Stomach smooth muscle (tissue), 2 donors: ENCODE measurements around the gene SIPA1L3.

Experiments
- H3K27ac ChIP-seq: one replicate; pipeline ENCODE4 v1.7.0; 2013; ENCODE audit warnings: mild to moderate bottlenecking, low read length, inconsistent platforms
- H3K27me3 ChIP-seq, 2 donors: one replicate each; pipeline ENCODE4 v1.7.0; 2013; ENCODE audit warnings: low read length in 2 of 2; ENCODE audit not compliant: insufficient read depth in 2 of 2, control insufficient read depth in 1 of 2
- H3K36me3 ChIP-seq, 2 donors: one replicate each; pipeline ENCODE4 v1.7.0; 2013; ENCODE audit warnings: low read length in 2 of 2; ENCODE audit not compliant: control insufficient read depth in 2 of 2, insufficient read depth in 2 of 2
- H3K4me1 ChIP-seq: one replicate; pipeline ENCODE4 v1.7.0; 2013; ENCODE audit warnings: low read length; ENCODE audit not compliant: control insufficient read depth, insufficient read depth
- H3K4me3 ChIP-seq, 2 donors: one replicate each; pipeline ENCODE4 v1.7.0; 2013; ENCODE audit warnings: low read length in 2 of 2
- H3K9ac ChIP-seq, 2 donors: one replicate each; pipeline ENCODE4 v1.7.0; 2013; ENCODE audit warnings: low read length in 2 of 2, mild to moderate bottlenecking in 1 of 2
- H3K9me3 ChIP-seq, 2 donors: one replicate each; pipeline ENCODE4 v1.7.0; 2013; ENCODE audit warnings: low read length in 2 of 2; ENCODE audit not compliant: control insufficient read depth in 2 of 2
- donor health status: healthy.
- donor health status: Pancreatic carcinoma.

SIPA1L3 gene

GRCh38 chr19:38158730-38159129, 251.7 kb downstream of the SIPA1L3 start:
- no peak overlapping the region for H3K4me3 ChIP-seq
- H3K4me1 ChIP-seq, result no peaks in the 10 kb centered on the region
- H3K27ac ChIP-seq, result no peak overlapping the region
- H3K9me3 ChIP-seq, result peaks cover 3 to 10% of the 10 kb centered on the region in 2 donors
- no peak overlapping the region for H3K9ac ChIP-seq
- no peaks in the 10 kb centered on the region for H3K27me3 ChIP-seq
- H3K36me3 ChIP-seq, result peaks cover 12 to 23% of the 10 kb centered on the region in 2 donors

- H3K27me3 ChIP-seq, result no peaks in the 10 kb centered on the region
- H3K4me3 ChIP-seq, result no peak overlapping the region
- H3K9ac ChIP-seq, result no peak overlapping the region
- H3K9me3 ChIP-seq, result peaks cover 3 to 10% of the 10 kb centered on the region in 2 donors
- peaks cover 16 to 31% of the 10 kb centered on the region in 2 donors for H3K36me3 ChIP-seq
- H3K27ac ChIP-seq, result no peak overlapping the region
- H3K4me1 ChIP-seq, result no peaks in the 10 kb centered on the region
Observed at GRCh38 chr19:38162094-38162493, 255.1 kb downstream of the SIPA1L3 start.

GRCh38 chr19:38162632-38163031, 255.6 kb downstream of the SIPA1L3 start:
- no peaks in the 10 kb centered on the region for H3K4me1 ChIP-seq
- H3K9ac ChIP-seq, result no peak overlapping the region
- H3K9me3 ChIP-seq, result peaks cover 3 to 10% of the 10 kb centered on the region in 2 donors
- H3K4me3 ChIP-seq, result no peak overlapping the region
- no peak overlapping the region for H3K27ac ChIP-seq
- no peaks in the 10 kb centered on the region for H3K27me3 ChIP-seq
- H3K36me3 ChIP-seq, result peaks cover 16 to 29% of the 10 kb centered on the region in 2 donors

GRCh38 chr19:38163419-38164290, 256.6 kb downstream of the SIPA1L3 start:
- Histone ChIP-seq H3K9ac (no peak overlapping the region), H3K36me3 (peaks cover 16 to 29% of the 10 kb centered on the region in 2 donors), H3K4me3 (no peak overlapping the region), H3K27ac (no peak overlapping the region), H3K27me3 (no peaks in the 10 kb centered on the region), H3K9me3 (peaks cover 3 to 10% of the 10 kb centered on the region in 2 donors), H3K4me1 (no peaks in the 10 kb centered on the region)

GRCh38 chr19:38164526-38164925, 257.5 kb downstream of the SIPA1L3 start:
- no peak overlapping the region for H3K27ac ChIP-seq
- H3K27me3 ChIP-seq, result no peaks in the 10 kb centered on the region
- no peak overlapping the region for H3K4me3 ChIP-seq
- H3K9ac ChIP-seq, result no peak overlapping the region
- H3K9me3 ChIP-seq, result peaks cover 3 to 10% of the 10 kb centered on the region in 2 donors
- H3K36me3 ChIP-seq, result peaks cover 16 to 27% of the 10 kb centered on the region in 2 donors
- no peaks in the 10 kb centered on the region for H3K4me1 ChIP-seq

GRCh38 chr19:38165335-38165734, 258.3 kb downstream of the SIPA1L3 start:
- peaks cover 3 to 10% of the 10 kb centered on the region in 2 donors for H3K9me3 ChIP-seq
- no peak overlapping the region for H3K9ac ChIP-seq
- peaks cover 16 to 27% of the 10 kb centered on the region in 2 donors for H3K36me3 ChIP-seq
- H3K4me3 ChIP-seq, result no peak overlapping the region
- no peak overlapping the region for H3K27ac ChIP-seq
- no peaks in the 10 kb centered on the region for H3K27me3 ChIP-seq
- H3K4me1 ChIP-seq, result no peaks in the 10 kb centered on the region

GRCh38 chr19:38168637-38169036, 261.6 kb downstream of the SIPA1L3 start:
- Histone ChIP-seq H3K4me1 (no peaks in the 10 kb centered on the region), H3K27me3 (no peaks in the 10 kb centered on the region), H3K4me3 (no peak overlapping the region), H3K9ac (no peak overlapping the region), H3K27ac (no peak overlapping the region), H3K36me3 (peaks cover 4 to 14% of the 10 kb centered on the region in 2 donors), H3K9me3 (no peaks in the 10 kb centered on the region)

GRCh38 chr19:38170334-38170733, 263.3 kb downstream of the SIPA1L3 start:
- Histone ChIP-seq H3K27ac (no peak overlapping the region), H3K36me3 (peaks cover 0 to 4% of the 10 kb centered on the region in 2 donors), H3K4me3 (no peak overlapping the region), H3K9me3 (no peaks in the 10 kb centered on the region), H3K27me3 (no peaks in the 10 kb centered on the region), H3K4me1 (no peaks in the 10 kb centered on the region), H3K9ac (no peak overlapping the region)

- no peak overlapping the region for H3K9ac ChIP-seq
Observed at GRCh38 chr19:38172001-38172400, 265.0 kb downstream of the SIPA1L3 start.

GRCh38 chr19:38173291-38174041, 266.5 kb downstream of the SIPA1L3 start:
- Histone ChIP-seq H3K27ac (no peak overlapping the region), H3K9ac (no peak overlapping the region), H3K4me3 (no peak overlapping the region), H3K36me3 (no peaks in the 10 kb centered on the region), H3K9me3 (no peaks in the 10 kb centered on the region), H3K4me1 (no peaks in the 10 kb centered on the region), H3K27me3 (no peaks in the 10 kb centered on the region)

More at GRCh38 chr19:38172001-38172400, 265.0 kb downstream of the SIPA1L3 start:
- H3K27ac ChIP-seq, result no peak overlapping the region
- H3K4me3 ChIP-seq, result no peak overlapping the region
- H3K4me1 ChIP-seq, result no peaks in the 10 kb centered on the region
- H3K27me3 ChIP-seq, result no peaks in the 10 kb centered on the region
- no peaks in the 10 kb centered on the region for H3K36me3 ChIP-seq
- no peaks in the 10 kb centered on the region for H3K9me3 ChIP-seq
